Right lobe of liver (tissue), 6 donors: Measurements from ENCODE around the gene GALNT7. TPM values are rescaled to one million over a fixed set of nuclear protein-coding genes. Genes with fewer than 3 reads are reported as not detected.
A peak's percentile ranks its signal among the peaks of the same experiment; 100 is the strongest.

Experiments used
- ATAC-seq, 4 donors: fragments of 200-7000 bp; cut with Tn5 transposase; one replicate each; pipeline ENCODE4 v1.9.1; 2020; ENCODE audit warnings: mild to moderate bottlenecking in 4 of 4, moderate library complexity in 4 of 4
- DNase-seq, 3 donors: peaks; one replicate each; pipeline ENCODE4 v3.0.0-alpha.2; 2020
- H3K27ac ChIP-seq, 3 donors: fragments of 200-600 bp; one replicate each; pipeline ENCODE4 v1.8.0; 2022
- H3K27me3 ChIP-seq, 2 donors: fragments of 200-600 bp; one replicate each; pipeline ENCODE4 v1.8.0; 2022
- H3K36me3 ChIP-seq, 4 donors: fragments of 200-600 bp; sonication (generic) in 1 of 4; one replicate each; pipeline versions ENCODE4 v1.5.1 to v1.8.0; 2017 to 2022; ENCODE audit warnings: control low read depth in 1 of 4
- H3K4me1 ChIP-seq, 4 donors: fragments of 200-600 bp; sonication (generic) in 1 of 4; one replicate each; pipeline versions ENCODE4 v1.5.1 to v1.8.0; 2017 to 2022; ENCODE audit warnings: control low read depth in 1 of 4
- H3K4me3 ChIP-seq, 3 donors: fragments of 200-600 bp; one replicate each; pipeline ENCODE4 v1.8.0; 2022
- H3K9me3 ChIP-seq, 4 donors: fragments of 200-600 bp; sonication (generic) in 1 of 4; one replicate each; pipeline versions ENCODE4 v1.5.1 to v1.8.0; 2017 to 2022; ENCODE audit warnings: control low read depth in 1 of 4
- POLR2A ChIP-seq: fragments of 450-650 bp; IDR thresholded peaks from one replicate; pipeline ENCODE4 v1.6.1; 2017; ENCODE audit warnings: antibody characterized with exemption, mild to moderate bottlenecking
- WGBS: methylation state at CpG from one replicate; pipeline ENCODE4 v1.1.6; 2018; ENCODE audit warnings: low coverage, low lambda C conversion rate; ENCODE audit not compliant: insufficient coverage; ENCODE audit errors: missing lambda C conversion rate; 5-methylcytosine and 5-hydroxymethylcytosine counted together
- intact Hi-C, 2 donors: fragments of 100-400 bp; cut with DNase I; formaldehyde crosslinking; loops; one replicate each; pipeline versions ENCODE4 v1.11.2 to v1.14.1; 2022
- total RNA-seq, 6 experiments: library from RNA; depleted of rRNA in 2 of 6; stranded (reverse); fragments of >200 nt in 2 of 6; fragmentation: NEBNext Ultra II Directional in 3 of 6; extraction: Animal tissue kit (Norgen Biotek cat#: 25700) in 3 of 6; gene quantifications; one replicate each; pipeline versions ENCODE4 v1.1.0 to v1.2.4, GENCODE V29; 2016 to 2023
- TF ChIP-seq, protein P1 (sequence below), 4 donors: fragments of 200-600 bp in 3 of 4; fragments of 450-650 bp in 1 of 4; IDR thresholded peaks; one replicate each; pipeline versions ENCODE4 v1.5.1 to v1.8.0; 2016 to 2022; ENCODE audit warnings: antibody characterized with exemption in 4 of 4, mild to moderate bottlenecking in 2 of 4
- donor health status: DM: no; HTN: yes; CAD: no.
- donor health status: DM: no; HTN: no; CAD: no.
- donor health status: DM: no; HTN: no; CAD: no.
- donor health status: DM: no; HTN: yes; CAD: no.
- donor health status: DM: no; HTN: yes; CAD: no.

The GALNT7 gene
- total RNA-seq, 6 experiments from 2014 or later, result 0.62 to 2.2 (median 1.4) TPM

DNA sequence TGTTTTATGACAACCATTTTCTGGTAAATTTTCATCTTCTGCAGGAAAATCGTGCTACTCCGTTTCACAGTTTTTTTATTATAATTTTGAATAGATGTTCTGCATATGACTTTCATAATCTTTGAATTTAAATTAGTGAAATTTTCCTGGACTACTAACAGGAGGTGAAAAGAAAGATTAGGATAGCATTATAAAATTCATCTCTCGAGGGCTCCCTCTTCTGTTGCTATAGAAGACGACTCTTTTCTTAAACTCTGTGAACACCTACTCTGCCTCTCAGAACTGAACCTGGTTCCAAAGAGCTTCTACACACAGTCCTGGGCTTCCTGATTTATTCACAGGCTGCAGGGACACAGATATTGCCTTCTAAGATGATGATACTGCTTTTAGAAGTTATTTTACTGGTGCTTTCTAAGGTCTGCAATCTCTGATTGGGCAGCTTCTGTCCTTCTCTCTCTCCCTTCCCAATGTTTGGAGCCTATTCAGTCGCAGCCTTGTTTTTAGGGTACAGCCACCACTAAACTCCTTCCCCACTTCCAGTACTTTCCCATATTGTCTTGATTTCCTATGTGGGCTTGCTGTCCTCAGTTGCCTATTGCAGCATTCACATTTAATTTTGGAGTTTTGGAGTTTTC is 192.1 kb downstream of the GALNT7 start:
- WGBS, result 44% methylated on average over 5 of the region's 5 CpGs
- no peak for TF ChIP-seq POLR2A
- TF ChIP-seq, protein P1, sequence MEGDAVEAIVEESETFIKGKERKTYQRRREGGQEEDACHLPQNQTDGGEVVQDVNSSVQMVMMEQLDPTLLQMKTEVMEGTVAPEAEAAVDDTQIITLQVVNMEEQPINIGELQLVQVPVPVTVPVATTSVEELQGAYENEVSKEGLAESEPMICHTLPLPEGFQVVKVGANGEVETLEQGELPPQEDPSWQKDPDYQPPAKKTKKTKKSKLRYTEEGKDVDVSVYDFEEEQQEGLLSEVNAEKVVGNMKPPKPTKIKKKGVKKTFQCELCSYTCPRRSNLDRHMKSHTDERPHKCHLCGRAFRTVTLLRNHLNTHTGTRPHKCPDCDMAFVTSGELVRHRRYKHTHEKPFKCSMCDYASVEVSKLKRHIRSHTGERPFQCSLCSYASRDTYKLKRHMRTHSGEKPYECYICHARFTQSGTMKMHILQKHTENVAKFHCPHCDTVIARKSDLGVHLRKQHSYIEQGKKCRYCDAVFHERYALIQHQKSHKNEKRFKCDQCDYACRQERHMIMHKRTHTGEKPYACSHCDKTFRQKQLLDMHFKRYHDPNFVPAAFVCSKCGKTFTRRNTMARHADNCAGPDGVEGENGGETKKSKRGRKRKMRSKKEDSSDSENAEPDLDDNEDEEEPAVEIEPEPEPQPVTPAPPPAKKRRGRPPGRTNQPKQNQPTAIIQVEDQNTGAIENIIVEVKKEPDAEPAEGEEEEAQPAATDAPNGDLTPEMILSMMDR (IDR thresholded peaks at IDR 0.05), result peak; percentile 9 to 39 (median 30)
- ATAC-seq (peak; percentile 43 to 71 (median 56)), DNase-seq (no peak)
- intact Hi-C loops, result no loop called here
- H3K9me3 ChIP-seq, result no peaks in the 10 kb centered on the region
- H3K27ac ChIP-seq, result no peak overlapping the region
- H3K27me3 ChIP-seq, result no peaks in the 10 kb centered on the region
- H3K4me3 ChIP-seq, result no peak overlapping the region
- no peaks in the 10 kb centered on the region for H3K36me3 ChIP-seq
- no peaks in the 10 kb centered on the region for H3K4me1 ChIP-seq

DNA sequence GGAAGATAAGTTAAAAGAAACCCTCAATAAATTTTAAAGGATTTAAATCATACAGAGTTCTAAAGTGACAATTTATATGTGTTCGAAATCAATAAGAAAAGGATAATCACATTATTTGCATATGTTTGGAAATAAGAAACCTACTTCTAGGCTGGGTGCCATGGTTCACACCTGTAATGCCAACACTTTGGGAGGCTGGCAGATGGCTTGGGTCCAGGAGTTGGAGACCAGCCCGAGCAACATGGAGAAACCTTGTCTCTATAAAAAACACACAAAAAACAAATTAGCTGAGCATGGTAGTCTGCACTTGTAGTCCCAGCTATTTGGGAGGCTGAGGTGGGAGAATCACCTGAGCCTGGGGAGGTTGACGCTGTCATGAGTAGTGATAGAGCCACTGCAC is 194.1 kb downstream of the GALNT7 start:
- TF ChIP-seq, protein P1 (IDR thresholded peaks at IDR 0.05), result no peak
- TF ChIP-seq POLR2A, result no peak
- DNase-seq (no peak), ATAC-seq (no peak)
- Histone ChIP-seq H3K36me3 (no peaks in the 10 kb centered on the region), H3K4me3 (no peak overlapping the region), H3K4me1 (no peaks in the 10 kb centered on the region), H3K9me3 (no peaks in the 10 kb centered on the region), H3K27me3 (no peaks in the 10 kb centered on the region), H3K27ac (no peak overlapping the region)
- 66% methylated on average over 3 of the region's 3 CpGs for WGBS
- intact Hi-C loops, result no loop called here

DNA sequence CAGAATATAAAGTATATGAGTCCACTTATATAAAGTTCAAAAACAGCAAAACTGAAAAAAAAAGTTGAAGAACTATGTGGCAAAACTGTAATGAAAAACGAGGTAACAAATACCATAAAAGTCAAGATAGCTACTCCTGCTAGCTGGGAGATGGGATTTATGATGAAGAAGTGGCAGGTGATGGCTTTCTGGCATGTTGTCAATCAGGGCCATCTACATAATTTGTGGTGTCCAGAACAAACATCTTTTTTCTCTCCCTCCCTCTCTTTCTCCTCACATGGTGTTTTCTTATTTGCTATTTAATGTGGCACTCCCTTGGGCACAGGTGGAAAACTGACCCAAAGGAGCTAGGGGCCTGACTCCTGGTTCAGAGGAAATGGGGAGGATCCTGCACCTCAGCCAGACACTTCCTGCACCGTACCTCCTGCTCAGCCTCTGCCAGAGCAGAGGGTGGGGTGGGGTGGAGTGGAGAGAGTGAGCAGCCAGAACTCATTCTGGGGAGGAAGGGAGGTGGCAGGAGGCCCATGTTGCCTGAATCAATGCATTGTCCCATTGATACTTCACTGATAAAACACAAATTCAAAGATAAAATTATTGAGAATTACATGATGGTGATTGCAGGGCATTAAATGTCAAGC is 196.9 kb downstream of the GALNT7 start:
- DNase-seq, result no peak
- no peaks in the 10 kb centered on the region for H3K27me3 ChIP-seq
- 32% methylated on average over 2 of the region's 2 CpGs for WGBS
- intact Hi-C loops, result no loop called here
- no peak overlapping the region for H3K4me3 ChIP-seq
- no peak for ATAC-seq
- H3K4me1 ChIP-seq, result peaks cover 0 to 7% (median 2%) of the 10 kb centered on the region in 4 donors
- H3K27ac ChIP-seq, result no peak overlapping the region
- no peak for TF ChIP-seq POLR2A
- TF ChIP-seq, protein P1 (IDR thresholded peaks at IDR 0.05), result no peak
- no peaks in the 10 kb centered on the region for H3K9me3 ChIP-seq
- no peaks in the 10 kb centered on the region for H3K36me3 ChIP-seq

DNA sequence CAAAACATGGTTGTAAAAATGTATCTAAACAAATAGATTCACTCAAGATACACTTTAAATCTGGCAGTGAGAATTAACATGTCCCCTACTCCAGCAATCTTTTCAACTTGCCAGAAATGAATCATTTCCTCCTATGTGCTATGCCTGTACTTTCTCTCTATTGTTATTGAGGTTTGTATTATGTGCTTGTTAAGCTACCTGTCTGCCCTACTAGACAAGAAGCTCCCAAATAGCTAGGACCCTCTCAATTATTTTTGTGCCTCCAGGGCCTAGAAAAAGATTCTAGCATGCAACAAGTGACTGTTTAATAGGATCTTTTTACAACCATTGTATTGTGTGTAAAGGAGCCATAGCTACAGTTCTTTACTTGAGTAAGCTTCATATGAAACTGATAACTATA is 198.7 kb downstream of the GALNT7 start:
- no peak overlapping the region for H3K4me3 ChIP-seq
- H3K9me3 ChIP-seq, result no peaks in the 10 kb centered on the region
- DNase-seq (no peak), ATAC-seq (no peak)
- intact Hi-C loops, result no loop called here
- H3K36me3 ChIP-seq, result no peaks in the 10 kb centered on the region
- no peak overlapping the region for H3K27ac ChIP-seq
- no peaks in the 10 kb centered on the region for H3K27me3 ChIP-seq
- peaks cover 0 to 8% (median 3%) of the 10 kb centered on the region in 4 donors for H3K4me1 ChIP-seq
- TF ChIP-seq POLR2A, result no peak
- TF ChIP-seq, protein P1 (IDR thresholded peaks at IDR 0.05), result no peak
